Subcutaneous abdominal adipose tissue (tissue), 5 donors: ENCODE results near the gene MOCS3.

Source experiments
- H3K27ac ChIP-seq: one replicate; pipeline ENCODE4 v1.7.0; 2013; ENCODE audit warnings: low read depth, mild to moderate bottlenecking, inconsistent platforms, low read length, moderate library complexity
- H3K27me3 ChIP-seq, 5 donors: one replicate each; pipeline ENCODE4 v1.7.0; 2013; ENCODE audit warnings: low read length in 5 of 5, inconsistent platforms in 1 of 5; ENCODE audit not compliant: control insufficient read depth in 5 of 5, insufficient read depth in 4 of 5
- H3K36me3 ChIP-seq, 5 donors: one replicate each; pipeline ENCODE4 v1.7.0; 2013; ENCODE audit warnings: low read length in 5 of 5; ENCODE audit not compliant: control insufficient read depth in 5 of 5, insufficient read depth in 5 of 5
- H3K4me1 ChIP-seq, 5 donors: one replicate each; pipeline ENCODE4 v1.7.0; 2013; ENCODE audit warnings: low read length in 5 of 5, mild to moderate bottlenecking in 3 of 5, moderate library complexity in 1 of 5; ENCODE audit not compliant: control insufficient read depth in 5 of 5, insufficient read depth in 5 of 5
- H3K4me3 ChIP-seq, 5 donors: one replicate each; pipeline ENCODE4 v1.7.0; 2013; ENCODE audit warnings: low read length in 5 of 5, low read depth in 1 of 5
- H3K9ac ChIP-seq, 5 donors: one replicate each; pipeline ENCODE4 v1.7.0; 2013; ENCODE audit warnings: low read length in 5 of 5, mild to moderate bottlenecking in 4 of 5, moderate library complexity in 3 of 5
- H3K9me3 ChIP-seq, 5 donors: one replicate each; pipeline ENCODE4 v1.7.0; 2013; ENCODE audit warnings: low read length in 5 of 5; ENCODE audit not compliant: control insufficient read depth in 5 of 5
- donor health status: healthy.
- donor health status: healthy.
- donor health status: healthy.
- donor health status: healthy.
- donor health status: healthy.

The MOCS3 gene

DNA sequence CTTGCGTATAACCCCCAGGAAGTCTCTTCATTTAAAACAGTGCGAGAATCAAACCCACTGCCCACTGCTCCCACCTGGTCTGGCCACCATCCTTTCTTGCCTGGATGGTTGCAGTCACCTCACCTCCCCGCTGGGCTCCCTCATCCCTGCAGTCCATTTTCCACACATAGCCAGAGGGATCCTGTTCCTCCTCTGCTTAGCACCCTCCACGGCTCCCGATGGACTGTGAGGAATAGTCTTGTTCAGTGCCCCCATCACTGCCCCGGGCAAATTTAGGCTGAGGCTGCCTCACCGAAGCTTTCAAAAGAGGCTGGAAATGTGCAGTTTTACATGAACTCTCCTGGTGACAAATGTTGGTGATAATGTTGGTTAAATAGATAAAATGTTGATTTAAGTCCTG lies 46.6 kb downstream of the MOCS3 start:
- Histone ChIP-seq H3K27ac (no peak overlapping the region), H3K27me3 (peaks cover 12 to 36% (median 22%) of the 10 kb centered on the region in 5 donors), H3K36me3 (no peaks in the 10 kb centered on the region), H3K4me3 (no peak overlapping the region), H3K9me3 (no peaks in the 10 kb centered on the region), H3K9ac (no peak overlapping the region), H3K4me1 (no peaks in the 10 kb centered on the region)

GRCh38 chr20:51008718-51009117 lies 50.1 kb downstream of the MOCS3 start:
- H3K27me3 ChIP-seq, result peaks cover 10 to 27% (median 20%) of the 10 kb centered on the region in 5 donors
- H3K36me3 ChIP-seq, result no peaks in the 10 kb centered on the region
- H3K27ac ChIP-seq, result no peak overlapping the region
- no peak overlapping the region for H3K4me3 ChIP-seq
- H3K4me1 ChIP-seq, result no peaks in the 10 kb centered on the region
- H3K9ac ChIP-seq, result no peak overlapping the region
- no peaks in the 10 kb centered on the region for H3K9me3 ChIP-seq

DNA sequence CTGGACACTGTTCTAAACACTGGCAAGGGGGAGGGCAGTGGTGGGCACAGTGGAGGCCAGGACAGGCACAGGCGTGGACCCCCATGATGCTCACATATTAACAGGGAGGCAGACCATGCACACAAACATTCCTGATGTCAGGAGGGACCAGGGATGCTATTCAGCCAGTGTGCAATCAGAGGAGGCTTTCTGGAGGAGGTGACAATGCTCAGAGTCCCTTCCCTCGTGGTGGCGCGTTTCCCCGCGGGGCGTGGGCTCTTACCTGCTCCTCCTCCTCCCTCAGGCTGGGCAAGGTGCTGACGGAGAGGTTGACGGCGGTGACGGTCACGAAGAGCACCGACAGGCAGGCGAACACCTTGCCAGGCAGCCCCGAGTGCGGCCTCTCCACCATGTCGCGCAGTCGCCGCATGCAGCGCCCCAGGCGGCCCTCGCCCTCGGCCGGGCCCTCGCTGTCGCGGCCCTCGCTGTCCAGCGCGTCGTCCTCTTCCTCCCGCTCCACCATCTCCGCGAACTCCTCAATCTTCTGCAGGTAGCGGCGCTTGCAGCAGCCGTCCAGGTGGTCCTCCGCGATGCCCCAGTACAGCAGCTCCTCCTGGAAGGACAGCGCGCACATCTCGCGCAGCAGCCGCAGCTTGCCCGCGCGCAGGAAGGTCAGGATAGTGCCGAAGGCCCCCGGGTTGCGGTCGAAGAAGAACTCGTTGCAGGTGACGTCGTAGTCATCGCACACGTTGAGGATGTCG lies 50.9 kb downstream of the MOCS3 start:
- Histone ChIP-seq H3K4me1 (no peaks in the 10 kb centered on the region), H3K4me3 (no peak overlapping the region), H3K36me3 (no peaks in the 10 kb centered on the region), H3K9ac (no peak overlapping the region), H3K9me3 (no peaks in the 10 kb centered on the region), H3K27ac (no peak overlapping the region), H3K27me3 (peaks cover 4 to 26% (median 17%) of the 10 kb centered on the region in 5 donors)

GRCh38 chr20:51010043-51010365 lies 51.4 kb downstream of the MOCS3 start:
- Histone ChIP-seq H3K4me1 (no peaks in the 10 kb centered on the region), H3K27ac (no peak overlapping the region), H3K36me3 (no peaks in the 10 kb centered on the region), H3K4me3 (no peak overlapping the region), H3K9ac (no peak overlapping the region), H3K9me3 (no peaks in the 10 kb centered on the region), H3K27me3 (peaks cover 4 to 26% (median 20%) of the 10 kb centered on the region in 5 donors)

- H3K4me1 ChIP-seq, result no peaks in the 10 kb centered on the region
- no peak overlapping the region for H3K27ac ChIP-seq
- H3K36me3 ChIP-seq, result no peaks in the 10 kb centered on the region
- H3K27me3 ChIP-seq, result peaks cover 4 to 22% (median 20%) of the 10 kb centered on the region in 5 donors
- H3K9me3 ChIP-seq, result no peaks in the 10 kb centered on the region
- no peak overlapping the region for H3K4me3 ChIP-seq
- no peak overlapping the region for H3K9ac ChIP-seq
Measured at GRCh38 chr20:51010932-51011331, 52.3 kb downstream of the MOCS3 start.

- H3K4me1 ChIP-seq, result no peaks in the 10 kb centered on the region
- no peak overlapping the region for H3K9ac ChIP-seq
- H3K27me3 ChIP-seq, result peaks cover 4 to 22% (median 20%) of the 10 kb centered on the region in 5 donors
- H3K27ac ChIP-seq, result no peak overlapping the region
- no peak overlapping the region for H3K4me3 ChIP-seq
- no peaks in the 10 kb centered on the region for H3K36me3 ChIP-seq
- H3K9me3 ChIP-seq, result no peaks in the 10 kb centered on the region
Measured at GRCh38 chr20:51011479-51011878, 52.9 kb downstream of the MOCS3 start.

GRCh38 chr20:51012357-51012756 lies 53.7 kb downstream of the MOCS3 start:
- Histone ChIP-seq H3K9ac (no peak overlapping the region), H3K27ac (no peak overlapping the region), H3K36me3 (no peaks in the 10 kb centered on the region), H3K4me1 (no peaks in the 10 kb centered on the region), H3K9me3 (no peaks in the 10 kb centered on the region), H3K27me3 (peaks cover 4 to 24% (median 20%) of the 10 kb centered on the region in 5 donors), H3K4me3 (no peak overlapping the region)
